ENCODE results near the gene AMBP.

AMBP gene

GRCh38 chr9:114072184-114073140 is 5.6 kb downstream of the AMBP start:
- DNase-seq: no peak

GRCh38 chr9:114071197-114071795 is 6.8 kb downstream of the AMBP start:
- no peak for DNase-seq

- no peak for DNase-seq
These were observed 7.7 kb downstream of the AMBP start for GRCh38 chr9:114070188-114071103.

GRCh38 chr9:114069476-114070187 is 8.5 kb downstream of the AMBP start:
- no peak for DNase-seq

GRCh38 chr9:114065304-114065703 is 12.8 kb downstream of the AMBP start:
- no peak for DNase-seq

GRCh38 chr9:114061830-114062474 is 16.1 kb downstream of the AMBP start:
- no peak for DNase-seq

- DNase-seq: no peak
These were observed 16.8 kb downstream of the AMBP start for GRCh38 chr9:114061292-114061691.

GRCh38 chr9:114060711-114061110 is 17.4 kb downstream of the AMBP start:
- no peak for DNase-seq

GRCh38 chr9:114060070-114060469 is 18.0 kb downstream of the AMBP start:
- DNase-seq: no peak

- no peak for DNase-seq
These were observed 18.9 kb downstream of the AMBP start for GRCh38 chr9:114059047-114059803.

- no peak for DNase-seq
These were observed 19.4 kb downstream of the AMBP start for GRCh38 chr9:114058688-114059046.

- no peak for DNase-seq
These were observed 20.8 kb downstream of the AMBP start for GRCh38 chr9:114057161-114057885.

- DNase-seq: no peak
These were observed 21.6 kb downstream of the AMBP start for GRCh38 chr9:114056527-114056926.

GRCh38 chr9:114055894-114056293 is 22.2 kb downstream of the AMBP start:
- DNase-seq: no peak

- no peak for DNase-seq
These were observed 23.0 kb downstream of the AMBP start for GRCh38 chr9:114055061-114055460.

- no peak for DNase-seq
These were observed 23.9 kb downstream of the AMBP start for GRCh38 chr9:114054191-114054690.

GRCh38 chr9:114053246-114054005 is 24.7 kb downstream of the AMBP start:
- DNase-seq: no peak

GRCh38 chr9:114051706-114052105 is 26.4 kb downstream of the AMBP start:
- DNase-seq: no peak

- DNase-seq: no peak
These were observed 26.8 kb downstream of the AMBP start for GRCh38 chr9:114051281-114051680.

- no peak for DNase-seq
These were observed 27.5 kb downstream of the AMBP start for GRCh38 chr9:114050646-114051045.

Data from NCI-H2107 (cell line).